GM21723 (cell line): ENCODE data around the gene NOP10.
"Not testable (repeated sequence)": the region's sequence is repeated elsewhere in the genome, so short reads cannot be mapped to it uniquely, and the experiment has no call there.

Experiments used
- ATAC-seq: cut with Tn5 transposase; IDR thresholded peaks from one replicate; pipeline ENCODE4 v1.9.1; 2021; ENCODE audit warnings: mild to moderate bottlenecking, moderate library complexity; ENCODE audit not compliant: unreplicated experiment

The NOP10 gene

GRCh38 chr15:34342737-34343575, at the start of gene NOP10, which contains the start of gene NUTM1:
NOP10 (minus strand) TSS chr15:34343136; CDS start chr15:34343073, 63 bp downstream.
NUTM1 (plus strand) TSS chr15:34343315; CDS start chr15:34343697, 382 bp downstream.
- peak; percentile 87 for ATAC-seq

- not testable (repeated sequence) for ATAC-seq
Measured at GRCh38 chr15:34389594-34390086, 46.7 kb upstream of the NOP10 start.

- not testable (repeated sequence) for ATAC-seq
Measured at GRCh38 chr15:34381829-34382521, 39.0 kb upstream of the NOP10 start.

GRCh38 chr15:34380491-34380890, 37.6 kb upstream of the NOP10 start:
- not testable (repeated sequence) for ATAC-seq

- no peak for ATAC-seq
Measured at GRCh38 chr15:34376856-34377255, 33.9 kb upstream of the NOP10 start.

- not testable (repeated sequence) for ATAC-seq
Measured at GRCh38 chr15:34375541-34375940, 32.6 kb upstream of the NOP10 start.

- ATAC-seq = no peak
Measured at GRCh38 chr15:34374816-34375215, 31.9 kb upstream of the NOP10 start.

- no peak for ATAC-seq
Measured at GRCh38 chr15:34373951-34374350, 31.0 kb upstream of the NOP10 start.

GRCh38 chr15:34370643-34371042, 27.7 kb upstream of the NOP10 start:
- ATAC-seq = no peak

- ATAC-seq = no peak
Measured at GRCh38 chr15:34370129-34370528, 27.2 kb upstream of the NOP10 start.

- peak; percentile 80 for ATAC-seq
Measured at GRCh38 chr15:34367101-34368081, 24.5 kb upstream of the NOP10 start, which contains the start of gene LPCAT4. LPCAT4 (minus strand) TSS chr15:34367196; CDS start chr15:34367100, 96 bp downstream.

GRCh38 chr15:34366271-34367065, 23.5 kb upstream of the NOP10 start:
- ATAC-seq = peak; percentile 29

- ATAC-seq = no peak
Measured at GRCh38 chr15:34365836-34366235, 22.9 kb upstream of the NOP10 start.

- ATAC-seq = no peak
Measured at GRCh38 chr15:34365091-34365825, 22.3 kb upstream of the NOP10 start.

- no peak for ATAC-seq
Measured at GRCh38 chr15:34364041-34364440, 21.1 kb upstream of the NOP10 start.

- no peak for ATAC-seq
Measured at GRCh38 chr15:34362047-34362773, 19.3 kb upstream of the NOP10 start.

GRCh38 chr15:34361278-34361677, 18.3 kb upstream of the NOP10 start:
- no peak for ATAC-seq

GRCh38 chr15:34360298-34360697, 17.4 kb upstream of the NOP10 start:
- ATAC-seq = no peak
